ENCODE data around the gene PKD2L1.

GRCh38 chr10:100346351-100346764 lies 16.3 kb upstream of the PKD2L1 start:
- no peak for TF ChIP-seq CTCF (conservative IDR thresholded peaks at IDR 0.05; ENCODE audit: low read depth, low read length)
- no peak for TF ChIP-seq EZH2phosphoT487 (IDR thresholded peaks at IDR 0.05; ENCODE audit: borderline replicate concordance, low read length)
- no peak for TF ChIP-seq EZH2 (IDR thresholded peaks at IDR 0.05; ENCODE audit: low read length, unreplicated experiment)
